Stimulated activated memory B cell treated with anti-CD40 and anti-IgM and Interleukin-4, amounts not matched to agents 10 μg/mL and 1 μg/mL and 100 μg/mL, for 72 hours (primary cell): Measurements from ENCODE around the gene FGF7.
"Not testable (repeated sequence)": the region's sequence is repeated elsewhere in the genome, so short reads cannot be mapped to it uniquely, and the experiment has no call there.

Source experiments
- ATAC-seq: fragments of 150-1000 bp; cut with Tn5 transposase; 2 replicates; pipeline ENCODE4 v1.10.0; 2021
- H3K27ac Mint-ChIP-seq: one replicate; pipeline ENCODE4 v1.8.0; 2022; ENCODE audit warnings: mild to moderate bottlenecking, mixed read lengths
- H3K27me3 Mint-ChIP-seq: one replicate; pipeline ENCODE4 v1.8.0; 2022; ENCODE audit warnings: mixed read lengths
- H3K36me3 Mint-ChIP-seq: one replicate; pipeline ENCODE4 v1.8.0; 2022; ENCODE audit warnings: mixed read lengths
- H3K4me1 Mint-ChIP-seq: one replicate; pipeline ENCODE4 v1.8.0; 2022; ENCODE audit warnings: mixed read lengths
- H3K4me3 Mint-ChIP-seq: one replicate; pipeline ENCODE4 v1.8.0; 2022; ENCODE audit warnings: mild to moderate bottlenecking, moderate library complexity, mixed read lengths
- H3K9me3 Mint-ChIP-seq: one replicate; pipeline ENCODE4 v1.8.0; 2022; ENCODE audit warnings: mixed read lengths

The FGF7 gene

GRCh38 chr15:49423021-49423420 is at the start of gene FGF7:
Gene FGF7, plus strand, starts transcription at chr15:49423242. Its CDS starts 1,056 bp downstream, at chr15:49424298.
- Mint-ChIP-seq H3K4me1 (peaks cover 7% of the 10 kb centered on the region), H3K36me3 (no peaks in the 10 kb centered on the region), H3K9me3 (no peaks in the 10 kb centered on the region), H3K27me3 (no peaks in the 10 kb centered on the region), H3K4me3 (peak within 1 kb of the TSS; percentile 58), H3K27ac (no peak within 1 kb of the TSS)
- no peak for ATAC-seq

- no peak for ATAC-seq
- no peak overlapping the region for H3K27ac Mint-ChIP-seq
- H3K27me3 Mint-ChIP-seq, result no peaks in the 10 kb centered on the region
- H3K4me1 Mint-ChIP-seq, result no peaks in the 10 kb centered on the region
- no peak overlapping the region for H3K4me3 Mint-ChIP-seq
- no peaks in the 10 kb centered on the region for H3K36me3 Mint-ChIP-seq
- no peaks in the 10 kb centered on the region for H3K9me3 Mint-ChIP-seq
These were observed 43.0 kb upstream of the FGF7 start for GRCh38 chr15:49379996-49380395.

- Mint-ChIP-seq H3K27ac (no peak overlapping the region), H3K27me3 (no peaks in the 10 kb centered on the region), H3K4me1 (no peaks in the 10 kb centered on the region), H3K36me3 (no peaks in the 10 kb centered on the region), H3K4me3 (no peak overlapping the region), H3K9me3 (no peaks in the 10 kb centered on the region)
- no peak for ATAC-seq
These were observed 42.1 kb upstream of the FGF7 start for GRCh38 chr15:49380912-49381311.

GRCh38 chr15:49382394-49382793 is 40.6 kb upstream of the FGF7 start:
- Mint-ChIP-seq H3K4me1 (no peaks in the 10 kb centered on the region), H3K9me3 (peaks cover 3% of the 10 kb centered on the region), H3K4me3 (no peak overlapping the region), H3K36me3 (no peaks in the 10 kb centered on the region), H3K27ac (no peak overlapping the region), H3K27me3 (no peaks in the 10 kb centered on the region)
- ATAC-seq, result no peak

GRCh38 chr15:49383266-49383665 is 39.8 kb upstream of the FGF7 start:
- no peaks in the 10 kb centered on the region for H3K4me1 Mint-ChIP-seq
- H3K36me3 Mint-ChIP-seq, result no peaks in the 10 kb centered on the region
- H3K9me3 Mint-ChIP-seq, result peaks cover 3% of the 10 kb centered on the region
- no peak for ATAC-seq
- H3K4me3 Mint-ChIP-seq, result no peak overlapping the region
- peaks cover 7% of the 10 kb centered on the region for H3K27me3 Mint-ChIP-seq
- H3K27ac Mint-ChIP-seq, result no peak overlapping the region

GRCh38 chr15:49387471-49387870 is 35.6 kb upstream of the FGF7 start:
- Mint-ChIP-seq H3K4me3 (no peak overlapping the region), H3K36me3 (no peaks in the 10 kb centered on the region), H3K27ac (no peak overlapping the region), H3K4me1 (no peaks in the 10 kb centered on the region), H3K27me3 (peaks cover 17% of the 10 kb centered on the region), H3K9me3 (peaks cover 3% of the 10 kb centered on the region)
- ATAC-seq, result peak; percentile 64

- not testable (repeated sequence) for H3K9me3 Mint-ChIP-seq, H3K27me3 Mint-ChIP-seq, H3K27ac Mint-ChIP-seq
These were observed 20.3 kb upstream of the FGF7 start for GRCh38 chr15:49402515-49403296.

GRCh38 chr15:49406352-49407118 is 16.5 kb upstream of the FGF7 start:
- ATAC-seq, result peak; percentile 47
- H3K4me1 Mint-ChIP-seq, result no peaks in the 10 kb centered on the region
- H3K27ac Mint-ChIP-seq, result no peak overlapping the region
- no peaks in the 10 kb centered on the region for H3K9me3 Mint-ChIP-seq
- H3K4me3 Mint-ChIP-seq, result no peak overlapping the region
- H3K27me3 Mint-ChIP-seq, result peaks cover 38% of the 10 kb centered on the region
- H3K36me3 Mint-ChIP-seq, result no peaks in the 10 kb centered on the region

More at GRCh38 chr15:49402515-49403296, 20.3 kb upstream of the FGF7 start:
- H3K4me1 Mint-ChIP-seq, H3K36me3 Mint-ChIP-seq, ATAC-seq, H3K4me3 Mint-ChIP-seq: not testable (repeated sequence)

GRCh38 chr15:49410641-49411040 is 12.4 kb upstream of the FGF7 start:
- no peaks in the 10 kb centered on the region for H3K4me1 Mint-ChIP-seq
- H3K27me3 Mint-ChIP-seq, result peaks cover 63% of the 10 kb centered on the region
- H3K27ac Mint-ChIP-seq, result no peak overlapping the region
- H3K9me3 Mint-ChIP-seq, result no peaks in the 10 kb centered on the region
- H3K4me3 Mint-ChIP-seq, result no peak overlapping the region
- ATAC-seq, result no peak
- H3K36me3 Mint-ChIP-seq, result no peaks in the 10 kb centered on the region

- ATAC-seq, result no peak
- no peak overlapping the region for H3K4me3 Mint-ChIP-seq
- H3K9me3 Mint-ChIP-seq, result no peaks in the 10 kb centered on the region
- H3K27me3 Mint-ChIP-seq, result peaks cover 69% of the 10 kb centered on the region
- H3K36me3 Mint-ChIP-seq, result no peaks in the 10 kb centered on the region
- no peak overlapping the region for H3K27ac Mint-ChIP-seq
- H3K4me1 Mint-ChIP-seq, result no peaks in the 10 kb centered on the region
These were observed 10.2 kb upstream of the FGF7 start for GRCh38 chr15:49412797-49413196.

GRCh38 chr15:49415149-49415548 is 7.9 kb upstream of the FGF7 start:
- no peaks in the 10 kb centered on the region for H3K9me3 Mint-ChIP-seq

GRCh38 chr15:49415638-49416037 is 7.4 kb upstream of the FGF7 start:
- Mint-ChIP-seq H3K4me3 (no peak overlapping the region), H3K27ac (no peak overlapping the region), H3K9me3 (no peaks in the 10 kb centered on the region), H3K27me3 (peaks cover 46% of the 10 kb centered on the region), H3K36me3 (no peaks in the 10 kb centered on the region), H3K4me1 (no peaks in the 10 kb centered on the region)
- no peak for ATAC-seq

More at GRCh38 chr15:49415149-49415548, 7.9 kb upstream of the FGF7 start:
- Mint-ChIP-seq H3K27ac (no peak overlapping the region), H3K27me3 (peaks cover 50% of the 10 kb centered on the region), H3K4me3 (no peak overlapping the region), H3K4me1 (no peaks in the 10 kb centered on the region), H3K36me3 (no peaks in the 10 kb centered on the region)
- no peak for ATAC-seq

- Mint-ChIP-seq H3K27ac (no peak overlapping the region), H3K27me3 (peaks cover 27% of the 10 kb centered on the region), H3K36me3 (no peaks in the 10 kb centered on the region), H3K4me1 (peaks cover 7% of the 10 kb centered on the region), H3K9me3 (no peaks in the 10 kb centered on the region), H3K4me3 (no peak overlapping the region)
- no peak for ATAC-seq
These were observed 4.2 kb upstream of the FGF7 start for GRCh38 chr15:49418811-49419210.

- H3K4me3 Mint-ChIP-seq, result peak overlapping the region; percentile 58
These were observed 1.1 kb upstream of the FGF7 start for GRCh38 chr15:49421991-49422390.

GRCh38 chr15:49423901-49424550 is 984 bp downstream of the FGF7 start:
- ATAC-seq, result no peak
- Mint-ChIP-seq H3K27me3 (no peaks in the 10 kb centered on the region), H3K36me3 (no peaks in the 10 kb centered on the region), H3K9me3 (no peaks in the 10 kb centered on the region), H3K27ac (no peak overlapping the region), H3K4me3 (no peak overlapping the region), H3K4me1 (peaks cover 7% of the 10 kb centered on the region)

More at GRCh38 chr15:49421991-49422390, 1.1 kb upstream of the FGF7 start:
- no peaks in the 10 kb centered on the region for H3K36me3 Mint-ChIP-seq
- H3K9me3 Mint-ChIP-seq, result no peaks in the 10 kb centered on the region
- peaks cover 7% of the 10 kb centered on the region for H3K27me3 Mint-ChIP-seq
- ATAC-seq, result no peak
- H3K4me1 Mint-ChIP-seq, result peaks cover 7% of the 10 kb centered on the region
- H3K27ac Mint-ChIP-seq, result no peak overlapping the region
